Loucy (cell line): Measurements from ENCODE around the gene MACROH2A1.
A peak's percentile ranks its signal among the peaks of the same experiment; 100 is the strongest.

Source experiments
- H2AFZ ChIP-seq: fragments of 200-600 bp; sonication (generic); 2 replicates; pipeline ENCODE4 v1.6.0; 2016; ENCODE audit warnings: antibody characterized with exemption, mild to moderate bottlenecking, low read length, moderate library complexity
- H3F3A ChIP-seq: fragments of 200-600 bp; 2 replicates; pipeline ENCODE4 v1.6.0; 2016; ENCODE audit warnings: antibody characterized with exemption, low read depth, mild to moderate bottlenecking
- H3K27me3 ChIP-seq: fragments of 200-600 bp; sonication (generic); 2 replicates; pipeline ENCODE4 v1.6.1; 2014; ENCODE audit warnings: low read length, mild to moderate bottlenecking; ENCODE audit not compliant: insufficient read depth, poor library complexity, severe bottlenecking
- H3K36me3 ChIP-seq: fragments of 200-600 bp; sonication (generic); 2 replicates; pipeline ENCODE4 v1.6.1; 2016; ENCODE audit warnings: low read length; ENCODE audit not compliant: insufficient read depth
- H3K4me1 ChIP-seq: fragments of 200-600 bp; sonication (generic); 2 replicates; pipeline ENCODE4 v1.5.1; 2014; ENCODE audit warnings: low read length, mild to moderate bottlenecking; ENCODE audit not compliant: insufficient read depth, poor library complexity, severe bottlenecking
- H3K4me2 ChIP-seq: fragments of 200-600 bp; sonication (generic); 2 replicates; pipeline ENCODE4 v1.6.0; 2014; ENCODE audit warnings: antibody characterized with exemption, low read length, low read depth, mild to moderate bottlenecking; ENCODE audit not compliant: poor library complexity, severe bottlenecking
- H3K4me3 ChIP-seq: fragments of 200-600 bp; sonication (generic); 2 replicates; pipeline ENCODE4 v1.5.1; 2014; ENCODE audit warnings: low read length, mild to moderate bottlenecking, mixed read lengths; ENCODE audit not compliant: poor library complexity, severe bottlenecking
- H3K79me2 ChIP-seq: fragments of 200-600 bp; sonication (generic); 2 replicates; pipeline ENCODE4 v1.6.1; 2014; ENCODE audit warnings: low read length; ENCODE audit not compliant: insufficient read depth
- H3K9ac ChIP-seq: fragments of 200-600 bp; sonication (generic); 2 replicates; pipeline ENCODE4 v1.6.0; 2014; ENCODE audit warnings: mild to moderate bottlenecking, low read depth, low read length, moderate library complexity; ENCODE audit not compliant: poor library complexity, severe bottlenecking
- H3K9me2 ChIP-seq: fragments of 200-600 bp; sonication (generic); replicated peaks from 2 replicates; pipeline ENCODE4 v1.6.1; 2016; ENCODE audit warnings: low read depth, low read length, mixed read lengths
- H3K9me3 ChIP-seq: fragments of 200-600 bp; sonication (generic); 2 replicates; pipeline ENCODE4 v1.6.1; 2014; ENCODE audit warnings: mild to moderate bottlenecking, antibody characterized with exemption, low read length, low read depth; ENCODE audit not compliant: insufficient read depth
- H4K20me1 ChIP-seq: fragments of 200-600 bp; sonication (generic); 2 replicates; pipeline ENCODE4 v1.6.0; 2014; ENCODE audit warnings: antibody characterized with exemption, low read length, mild to moderate bottlenecking; ENCODE audit not compliant: insufficient read depth, poor library complexity, severe bottlenecking
- CTCF ChIP-seq: fragments of 200-600 bp; sonication (generic); conservative IDR thresholded peaks from 2 replicates; pipeline ENCODE4 v1.5.1; 2014; ENCODE audit warnings: mild to moderate bottlenecking, antibody characterized with exemption, low read length
- EZH2phosphoT487 ChIP-seq: fragments of 200-600 bp; IDR thresholded peaks from 2 replicates; pipeline ENCODE4 v1.6.1; 2018; ENCODE audit warnings: antibody characterized with exemption, mild to moderate bottlenecking, moderate library complexity, borderline replicate concordance

Gene MACROH2A1

GRCh38 chr5:135428586-135428985, 29.6 kb upstream of the MACROH2A1 start:
- no peak overlapping the region for H3K4me2 ChIP-seq
- peaks cover 41% of the 10 kb centered on the region for H3K4me1 ChIP-seq

GRCh38 chr5:135426102-135427082, 27.4 kb upstream of the MACROH2A1 start:
- no peaks in the 10 kb centered on the region for H3K27me3 ChIP-seq
- no peaks in the 10 kb centered on the region for H3F3A ChIP-seq
- peak overlapping the region; percentile 84 for H3K4me2 ChIP-seq
- peaks cover 10% of the 10 kb centered on the region for H3K79me2 ChIP-seq
- H4K20me1 ChIP-seq, result no peaks in the 10 kb centered on the region
- H3K4me1 ChIP-seq, result peaks cover 47% of the 10 kb centered on the region
- no peaks in the 10 kb centered on the region for H3K9me2 ChIP-seq
- no peaks in the 10 kb centered on the region for H3K36me3 ChIP-seq
- peak; percentile 95 for TF ChIP-seq CTCF
- TF ChIP-seq EZH2phosphoT487, result no peak
- H3K9me3 ChIP-seq, result peaks cover 10% of the 10 kb centered on the region; the same call in 1 of the 2 replicates
- peak overlapping the region; percentile 65 for H2AFZ ChIP-seq
- H3K9ac ChIP-seq, result peak overlapping the region; percentile 82
- peak overlapping the region; percentile 66 for H3K4me3 ChIP-seq

More at GRCh38 chr5:135428586-135428985, 29.6 kb upstream of the MACROH2A1 start:
- Histone ChIP-seq H3K79me2 (peaks cover 10% of the 10 kb centered on the region), H3F3A (no peaks in the 10 kb centered on the region), H3K9ac (no peak overlapping the region), H3K9me2 (no peaks in the 10 kb centered on the region), H3K4me3 (no peak overlapping the region), H3K27me3 (no peaks in the 10 kb centered on the region), H3K36me3 (no peaks in the 10 kb centered on the region), H2AFZ (no peak overlapping the region), H4K20me1 (no peaks in the 10 kb centered on the region), H3K9me3 (peaks cover 10% of the 10 kb centered on the region; the same call in 1 of the 2 replicates)
- TF ChIP-seq CTCF (no peak), EZH2phosphoT487 (no peak)

- peak overlapping the region; percentile 66 for H3K4me3 ChIP-seq
- H3F3A ChIP-seq, result no peaks in the 10 kb centered on the region
- peaks cover 10% of the 10 kb centered on the region for H3K79me2 ChIP-seq
- no peaks in the 10 kb centered on the region for H3K27me3 ChIP-seq
- H3K9me3 ChIP-seq, result peaks cover 10% of the 10 kb centered on the region; the same call in 1 of the 2 replicates
- peak overlapping the region; percentile 82 for H3K9ac ChIP-seq
- H3K4me2 ChIP-seq, result peak overlapping the region; percentile 84
- H2AFZ ChIP-seq, result peak overlapping the region; percentile 44
- H3K4me1 ChIP-seq, result peaks cover 47% of the 10 kb centered on the region
- no peaks in the 10 kb centered on the region for H4K20me1 ChIP-seq
- no peaks in the 10 kb centered on the region for H3K9me2 ChIP-seq
- H3K36me3 ChIP-seq, result no peaks in the 10 kb centered on the region
- no peak for TF ChIP-seq EZH2phosphoT487
- no peak for TF ChIP-seq CTCF
Observed at GRCh38 chr5:135425641-135426040, 26.6 kb upstream of the MACROH2A1 start.
